DMS53 treated with DMSO at 0.1 percent for 48 hours (cell line): ENCODE measurements around the gene PNMA1.

Source experiments
- DNase-seq: peaks from one replicate; lab custom pipeline; 2025; ENCODE audit not compliant: unreplicated experiment; lab: John Stamatoyannopoulos, UW

PNMA1 gene

GRCh38 chr14:73739174-73739898 lies 25.2 kb upstream of the PNMA1 start:
- DNase-seq: no peak

DNA sequence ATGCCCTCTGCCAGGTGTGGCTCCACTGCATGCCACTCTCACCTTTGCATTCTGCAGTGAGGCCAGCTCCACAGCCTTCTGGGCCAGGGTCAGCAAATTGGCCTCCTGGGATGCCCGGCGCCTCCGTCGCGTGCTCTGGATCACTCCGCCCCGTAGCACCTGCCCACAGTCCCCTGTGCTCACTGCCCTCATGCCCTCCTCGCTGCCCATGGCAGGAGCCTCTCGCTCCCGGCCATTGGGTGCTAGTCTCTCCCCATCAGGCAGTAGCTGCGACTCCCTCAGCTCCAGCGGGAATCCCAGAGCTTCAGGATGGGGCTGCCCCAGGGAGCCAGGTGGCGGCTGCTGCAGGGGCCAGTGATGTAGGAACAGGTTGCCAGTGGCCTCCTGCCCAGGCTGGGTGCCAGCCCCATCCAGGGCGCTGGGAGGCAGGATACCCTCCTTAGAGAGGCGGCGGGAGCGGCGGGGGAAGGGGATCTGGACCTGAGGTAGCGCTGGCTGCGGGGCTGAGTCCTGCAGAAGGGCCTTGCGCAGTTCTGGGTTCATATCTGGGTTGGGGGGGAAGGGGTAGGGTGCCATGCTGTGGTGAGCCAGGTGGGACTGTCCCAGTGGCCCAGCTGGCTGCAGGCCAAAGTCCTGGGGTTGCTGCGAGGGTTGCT lies 24.5 kb upstream of the PNMA1 start:
- no peak for DNase-seq

DNA sequence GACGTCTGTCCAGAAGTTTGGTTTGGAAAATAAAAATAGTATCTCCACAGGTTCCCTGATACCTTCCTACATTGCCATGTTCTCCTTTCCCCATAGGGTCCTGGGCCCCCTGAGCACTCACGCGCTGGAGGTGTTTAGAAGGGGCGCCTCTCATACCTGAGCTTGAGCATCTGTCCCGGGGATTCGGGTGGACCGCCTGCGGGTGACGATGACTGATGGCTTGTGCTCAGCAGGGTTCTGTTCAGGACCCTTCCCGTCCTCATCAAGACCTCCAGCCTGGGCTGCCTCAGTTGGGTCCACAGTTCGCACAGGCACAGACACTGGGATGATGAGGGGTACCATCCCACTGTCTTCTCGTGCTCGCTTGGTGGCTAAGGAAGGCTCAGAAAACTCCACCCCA lies 22.7 kb upstream of the PNMA1 start:
- DNase-seq: no peak

DNA sequence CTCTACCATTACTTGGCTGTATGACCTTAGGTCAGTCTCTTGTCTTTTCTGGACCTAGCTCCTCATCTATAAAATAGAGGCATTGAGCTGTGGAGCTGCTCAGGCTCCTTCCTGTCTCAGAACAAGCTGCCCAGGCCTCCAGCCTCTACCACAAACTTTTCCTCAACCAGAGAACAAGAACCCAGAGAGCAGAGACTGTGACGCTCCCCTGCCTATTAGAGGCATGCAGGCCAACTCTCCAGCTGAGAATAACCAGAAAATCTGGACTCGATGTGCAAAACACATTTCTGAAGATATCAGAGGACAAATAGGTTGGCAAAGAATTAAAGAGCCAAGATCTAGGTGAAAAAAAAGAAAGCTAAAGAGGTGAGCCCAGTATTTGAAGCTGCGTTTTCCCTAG lies 17.8 kb upstream of the PNMA1 start:
- DNase-seq: no peak

DNA sequence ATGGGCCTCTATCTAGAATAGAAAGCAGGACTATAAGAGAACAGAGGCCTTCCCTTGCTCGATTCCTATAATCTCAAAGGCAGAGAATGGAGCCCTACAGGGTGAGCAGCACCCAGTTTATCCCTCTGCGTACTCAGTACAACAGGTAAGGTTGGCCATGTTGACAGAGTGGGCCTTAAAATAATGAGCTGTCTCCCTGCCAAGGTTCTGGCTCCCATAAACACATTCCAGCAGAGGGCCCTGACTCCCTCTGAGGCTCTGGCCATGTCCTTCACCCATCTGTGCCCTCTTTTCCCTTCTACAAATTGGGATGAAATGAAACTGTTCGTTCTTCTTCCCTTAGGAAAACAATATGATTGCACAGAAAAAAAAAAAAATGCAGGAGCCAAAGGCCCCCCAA lies 16.9 kb upstream of the PNMA1 start:
- DNase-seq: no peak

GRCh38 chr14:73729556-73730265 lies 15.5 kb upstream of the PNMA1 start:
- DNase-seq: no peak

DNA sequence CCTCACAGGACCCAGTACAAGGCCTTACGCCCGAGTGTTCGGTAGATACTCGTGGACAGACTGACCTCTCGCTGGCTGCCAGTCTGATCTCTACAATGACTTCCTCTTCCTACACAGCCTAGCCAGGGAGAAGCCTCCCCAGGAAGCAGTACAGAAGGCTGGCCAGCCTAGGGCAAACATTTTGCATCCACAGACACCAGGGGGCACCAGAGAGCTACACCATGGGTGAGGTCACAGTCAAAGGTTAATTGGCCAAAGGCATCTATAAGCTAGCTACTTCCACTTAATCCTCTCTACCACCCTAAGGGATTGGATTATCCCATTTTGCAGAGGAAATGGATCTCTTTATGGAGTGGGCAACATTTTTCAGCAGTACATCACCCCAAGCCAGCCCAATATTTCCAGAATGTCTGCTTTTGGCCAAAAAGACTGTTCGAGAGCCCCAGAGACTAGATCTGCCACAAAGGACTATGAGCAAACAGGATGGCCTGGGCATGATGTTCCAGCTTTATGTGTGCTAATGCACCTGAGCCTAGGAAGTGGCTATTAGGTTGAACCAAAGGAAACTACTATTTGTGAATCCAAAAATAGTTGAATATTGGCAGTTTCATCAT lies 14.6 kb upstream of the PNMA1 start:
- DNase-seq: peak; percentile 63

DNA sequence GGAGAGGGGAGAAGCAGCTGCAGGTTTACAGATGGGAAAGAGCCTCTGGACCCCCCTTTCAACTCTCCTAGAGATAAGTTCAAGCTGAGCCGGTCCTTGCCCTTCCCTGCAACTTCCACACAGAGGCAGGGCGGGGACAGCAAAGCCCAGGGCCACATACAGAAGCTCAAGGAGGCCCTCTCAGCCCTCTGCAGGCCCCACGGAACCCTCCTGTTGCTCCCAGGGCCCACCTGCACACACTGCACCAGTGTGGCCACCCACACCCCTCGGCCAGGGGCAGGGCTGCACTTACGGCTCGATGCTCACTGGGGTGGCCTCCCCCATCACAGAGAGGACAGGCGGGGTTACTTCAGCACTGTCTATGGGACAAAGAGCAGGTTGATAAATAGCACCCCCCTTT lies 13.0 kb upstream of the PNMA1 start:
- no peak for DNase-seq

DNA sequence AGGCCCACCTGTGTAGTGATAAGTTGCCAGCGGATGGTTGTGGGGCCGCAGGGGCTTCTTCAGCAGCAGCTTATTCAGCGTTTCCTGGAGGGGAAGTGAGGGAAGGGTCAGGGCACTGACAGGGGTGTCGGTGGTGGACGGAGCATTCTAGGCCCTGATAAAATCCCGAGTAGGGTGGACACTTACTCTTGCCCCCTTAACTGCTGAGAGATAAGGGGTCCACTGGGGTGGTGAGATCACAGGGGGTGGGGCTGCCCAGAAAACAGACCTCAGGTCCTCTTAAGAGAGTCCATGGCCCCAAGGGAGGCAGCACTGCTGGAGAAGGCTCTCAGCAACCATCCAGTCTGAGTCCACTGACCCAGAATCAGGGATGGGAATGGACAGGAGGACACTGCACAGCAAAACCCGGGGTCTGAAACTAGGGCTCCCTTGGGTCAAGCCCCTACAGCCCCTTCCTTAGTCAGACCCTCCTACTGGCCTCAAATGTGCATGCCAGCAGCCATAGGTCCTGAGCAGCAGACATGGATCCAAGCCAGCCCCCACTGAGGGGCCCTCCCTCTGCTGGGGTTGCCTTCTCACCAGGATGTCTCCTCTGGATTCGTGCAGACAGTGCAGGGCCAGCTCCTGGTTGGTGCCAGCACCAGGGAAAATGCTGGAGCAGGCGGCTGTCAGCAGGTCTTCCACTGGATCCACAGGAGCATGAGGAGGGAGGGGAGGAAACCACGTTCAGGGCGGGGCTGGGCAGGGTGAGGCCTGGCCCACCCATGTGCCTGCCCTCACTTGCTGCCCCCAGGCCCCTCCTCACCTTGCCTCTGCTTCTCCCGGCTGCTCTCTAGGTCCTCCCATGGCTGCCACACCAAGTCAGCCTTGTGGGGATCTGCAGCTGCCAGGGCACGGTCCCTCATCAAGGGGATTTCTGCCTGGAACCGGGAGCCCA lies 12.1 kb upstream of the PNMA1 start:
- DNase-seq: no peak

- no peak for DNase-seq
Observed at GRCh38 chr14:73725116-73726024, 11.2 kb upstream of the PNMA1 start.

GRCh38 chr14:73724696-73725095 lies 10.5 kb upstream of the PNMA1 start:
- DNase-seq: no peak

GRCh38 chr14:73723797-73724661 lies 9.8 kb upstream of the PNMA1 start:
- DNase-seq: no peak

- DNase-seq: no peak
Observed at GRCh38 chr14:73723406-73723796, 9.2 kb upstream of the PNMA1 start.

DNA sequence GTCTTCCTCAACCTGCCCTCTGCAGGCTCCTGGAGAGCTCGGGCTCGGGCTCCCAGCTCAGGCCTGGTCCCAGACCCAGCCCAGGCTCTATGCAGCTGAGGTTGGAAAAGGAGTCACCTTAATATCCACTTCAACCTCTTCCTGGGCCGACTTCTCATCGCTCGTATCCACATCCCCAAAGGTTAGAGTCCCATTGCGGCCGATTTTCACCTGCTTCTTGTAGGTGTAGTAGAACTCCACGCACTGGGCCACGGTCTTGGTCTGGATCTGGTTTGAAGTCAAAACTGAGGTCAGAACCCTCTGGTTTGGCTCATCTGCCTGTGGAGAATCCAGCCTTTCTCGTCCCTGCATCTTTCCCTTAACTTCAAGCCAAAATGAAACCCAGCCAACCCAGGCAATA lies 8.4 kb upstream of the PNMA1 start:
- no peak for DNase-seq

GRCh38 chr14:73721101-73721821 lies 7.1 kb upstream of the PNMA1 start:
- no peak for DNase-seq

- DNase-seq: no peak
Observed at GRCh38 chr14:73720636-73721035, 6.5 kb upstream of the PNMA1 start.

- no peak for DNase-seq
Observed at GRCh38 chr14:73719791-73720190, 5.6 kb upstream of the PNMA1 start.

DNA sequence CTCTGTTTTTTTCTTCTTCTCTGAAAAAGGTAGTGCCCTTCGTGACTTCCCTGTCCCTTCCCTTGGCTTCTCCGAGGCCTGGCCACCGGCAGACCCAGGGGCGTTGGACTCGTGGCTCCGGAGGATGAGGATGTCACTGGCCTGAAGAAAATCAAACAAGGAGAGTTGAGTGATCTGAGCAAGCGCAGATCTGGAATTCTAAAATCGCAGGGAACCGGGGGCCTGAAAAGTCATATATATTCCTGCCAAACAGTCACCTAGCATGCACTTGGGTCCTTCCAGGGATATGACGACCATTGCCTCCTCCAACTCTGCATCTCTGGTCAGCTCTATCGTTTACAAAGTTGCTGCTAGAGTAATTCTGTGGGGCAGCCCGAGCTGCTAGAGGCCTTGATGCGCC lies 5.2 kb upstream of the PNMA1 start:
- no peak for DNase-seq
